GM10266 (cell line): Measurements from ENCODE around the gene SIRT1.
"Not testable (repeated sequence)": the region's sequence is repeated elsewhere in the genome, so short reads cannot be mapped to it uniquely, and the experiment has no call there.

Experiments used
- DNase-seq: peaks from one replicate; pipeline ENCODE4 v3.0.0; 2012; ENCODE audit errors: extremely low spot score
- CTCF ChIP-seq: IDR thresholded peaks from 2 replicates; pipeline ENCODE4 v1.5.1; 2012; ENCODE audit warnings: mild to moderate bottlenecking, low read depth; ENCODE audit not compliant: control insufficient read depth, insufficient read depth; ENCODE audit errors: missing control alignments

Gene SIRT1

GRCh38 chr10:67863094-67863493 lies 21.4 kb upstream of the SIRT1 start:
- no peak for TF ChIP-seq CTCF
- no peak for DNase-seq

- DNase-seq: no peak
These were observed 19.7 kb upstream of the SIRT1 start for GRCh38 chr10:67864607-67865371.

GRCh38 chr10:67868132-67868531 lies 16.3 kb upstream of the SIRT1 start:
- no peak for TF ChIP-seq CTCF
- no peak for DNase-seq

More at GRCh38 chr10:67864607-67865371, 19.7 kb upstream of the SIRT1 start:
- no peak for TF ChIP-seq CTCF

- TF ChIP-seq CTCF: no peak
- no peak for DNase-seq
These were observed 14.5 kb upstream of the SIRT1 start for GRCh38 chr10:67869996-67870395.

GRCh38 chr10:67875340-67876238 lies 8.9 kb upstream of the SIRT1 start:
- TF ChIP-seq CTCF: no peak
- DNase-seq: no peak

GRCh38 chr10:67877421-67877820 lies 7.0 kb upstream of the SIRT1 start:
- not testable (repeated sequence) for DNase-seq

GRCh38 chr10:67878133-67878532 lies 6.3 kb upstream of the SIRT1 start:
- DNase-seq: no peak

More at GRCh38 chr10:67878133-67878532, 6.3 kb upstream of the SIRT1 start:
- TF ChIP-seq CTCF: no peak
